ENCODE results near the gene SEMA5A.

The SEMA5A gene

GRCh38 chr5:9194509-9194908 lies 351.4 kb downstream of the SEMA5A start:
- no peak for DNase-seq

DNA sequence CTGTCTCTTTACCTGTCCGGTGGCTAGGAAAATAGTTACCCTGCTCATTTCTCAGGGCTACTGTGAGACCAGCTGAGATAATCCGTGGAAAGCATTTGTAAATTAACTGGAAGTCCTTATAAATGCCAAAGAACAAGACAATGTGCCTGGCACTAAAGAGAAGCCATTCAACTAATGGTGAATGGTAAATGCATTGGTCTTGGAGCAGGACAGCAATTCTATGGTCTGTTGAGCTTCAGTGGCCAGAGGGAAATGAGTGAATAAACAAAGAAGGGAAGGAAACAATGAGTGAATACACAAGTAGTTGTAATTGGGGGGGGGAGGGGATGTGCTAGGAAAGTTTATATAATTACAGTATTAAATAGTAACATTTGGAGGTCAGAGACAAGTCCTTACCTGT lies 353.6 kb downstream of the SEMA5A start:
- no peak for DNase-seq

GRCh38 chr5:9189681-9190080 lies 356.2 kb downstream of the SEMA5A start:
- no peak for DNase-seq

DNA sequence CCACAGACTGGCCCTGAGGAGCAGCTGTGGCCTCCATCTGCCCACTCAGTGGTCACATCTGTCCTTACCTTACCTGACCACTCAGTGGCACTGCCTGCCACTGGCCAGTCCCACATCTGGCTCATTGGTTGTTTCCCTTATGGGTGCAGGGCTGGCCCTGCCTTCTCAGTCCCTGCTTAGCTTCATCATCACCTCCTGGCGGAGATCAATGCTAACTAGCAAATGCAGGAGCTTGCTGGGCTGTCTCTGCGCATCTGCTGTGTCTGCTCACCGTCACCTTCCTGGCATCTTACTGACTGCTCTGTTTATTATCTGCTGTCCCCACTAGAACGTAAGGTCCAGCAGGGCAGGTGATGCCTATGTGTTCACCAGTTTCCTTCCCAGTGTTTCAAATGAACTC lies 356.9 kb downstream of the SEMA5A start:
- no peak for DNase-seq

GRCh38 chr5:9188131-9188530 lies 357.7 kb downstream of the SEMA5A start:
- DNase-seq, result no peak

- DNase-seq, result no peak
These were observed 358.3 kb downstream of the SEMA5A start for GRCh38 chr5:9187614-9188013.

GRCh38 chr5:9186069-9186468 lies 359.8 kb downstream of the SEMA5A start:
- DNase-seq, result no peak

DNA sequence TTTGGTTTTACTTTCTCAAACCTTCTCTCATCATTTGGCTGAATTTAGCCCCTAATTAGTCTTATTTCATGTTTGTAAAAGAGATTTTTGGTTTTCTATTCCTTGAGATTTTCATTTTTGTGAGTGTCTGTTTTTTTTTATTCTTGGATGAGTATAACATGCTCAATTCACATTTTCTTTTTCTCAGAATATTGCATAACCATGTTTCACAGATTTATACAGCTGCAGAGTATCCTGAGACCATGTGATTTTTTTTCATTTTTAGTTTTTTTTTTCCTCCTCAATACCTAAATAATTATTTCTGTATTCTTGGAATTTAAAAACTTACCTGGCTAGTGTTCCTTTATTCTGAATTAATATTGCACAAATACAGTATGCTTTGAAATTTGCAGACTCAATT lies 361.9 kb downstream of the SEMA5A start:
- no peak for DNase-seq

GRCh38 chr5:9182899-9183695 lies 362.8 kb downstream of the SEMA5A start:
- no peak for DNase-seq

GRCh38 chr5:9176641-9177040 lies 369.2 kb downstream of the SEMA5A start:
- DNase-seq, result no peak

- no peak for DNase-seq
These were observed 371.4 kb downstream of the SEMA5A start for GRCh38 chr5:9174446-9174845.

DNA sequence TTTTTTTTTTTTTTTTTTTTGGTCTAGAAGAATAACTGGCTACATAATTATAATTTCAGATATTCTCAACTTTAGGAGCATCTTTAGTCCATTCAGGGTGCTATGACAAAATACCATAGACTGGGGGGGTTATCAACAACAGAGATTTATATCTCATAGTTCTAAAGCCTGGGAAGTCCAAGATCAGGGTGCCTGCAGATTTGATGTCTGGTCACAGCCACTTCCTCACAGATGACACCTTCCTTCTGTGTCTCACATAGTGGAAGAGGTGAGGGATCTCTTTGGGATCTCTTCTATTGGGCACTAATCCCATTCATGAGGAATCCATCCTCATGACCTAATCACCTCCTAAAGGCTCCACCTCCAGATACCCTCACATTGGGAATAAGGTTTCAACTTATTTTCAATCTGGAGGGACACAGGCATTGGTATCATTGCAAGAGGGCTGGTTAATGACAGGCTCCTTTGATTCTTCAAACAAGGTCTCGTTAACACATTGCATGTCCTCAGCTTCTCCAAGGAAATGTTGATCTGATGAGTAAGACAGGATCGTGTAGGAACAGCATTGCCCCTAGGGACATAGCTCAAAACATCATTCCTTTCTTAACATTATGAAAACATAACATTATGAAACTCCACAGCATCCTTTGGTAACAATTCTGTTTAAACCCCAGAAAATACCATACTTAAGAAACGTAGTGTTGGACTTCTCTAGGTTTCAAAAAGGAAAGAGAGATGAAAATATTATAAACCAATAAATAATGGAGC lies 372.4 kb downstream of the SEMA5A start:
- no peak for DNase-seq

GRCh38 chr5:9170026-9170425 lies 375.8 kb downstream of the SEMA5A start:
- no peak for DNase-seq

DNA sequence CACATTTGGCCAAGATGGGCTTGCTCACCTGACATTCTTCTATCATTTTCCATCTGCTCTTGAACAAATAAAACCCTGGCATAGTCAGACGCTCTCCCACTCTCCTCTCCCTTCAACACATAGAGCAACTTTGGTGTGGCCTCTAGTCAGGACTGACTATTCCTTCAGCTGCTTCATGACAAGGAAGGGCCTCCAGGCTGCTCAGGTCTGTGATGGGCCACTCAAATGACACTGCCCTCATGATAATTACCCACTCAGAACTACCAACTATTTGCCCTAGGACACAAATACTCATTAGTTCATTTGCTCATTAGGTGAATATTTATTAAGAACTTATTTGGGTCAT lies 376.3 kb downstream of the SEMA5A start:
- no peak for DNase-seq

- DNase-seq, result no peak
These were observed 376.9 kb downstream of the SEMA5A start for GRCh38 chr5:9168791-9169556.

DNA sequence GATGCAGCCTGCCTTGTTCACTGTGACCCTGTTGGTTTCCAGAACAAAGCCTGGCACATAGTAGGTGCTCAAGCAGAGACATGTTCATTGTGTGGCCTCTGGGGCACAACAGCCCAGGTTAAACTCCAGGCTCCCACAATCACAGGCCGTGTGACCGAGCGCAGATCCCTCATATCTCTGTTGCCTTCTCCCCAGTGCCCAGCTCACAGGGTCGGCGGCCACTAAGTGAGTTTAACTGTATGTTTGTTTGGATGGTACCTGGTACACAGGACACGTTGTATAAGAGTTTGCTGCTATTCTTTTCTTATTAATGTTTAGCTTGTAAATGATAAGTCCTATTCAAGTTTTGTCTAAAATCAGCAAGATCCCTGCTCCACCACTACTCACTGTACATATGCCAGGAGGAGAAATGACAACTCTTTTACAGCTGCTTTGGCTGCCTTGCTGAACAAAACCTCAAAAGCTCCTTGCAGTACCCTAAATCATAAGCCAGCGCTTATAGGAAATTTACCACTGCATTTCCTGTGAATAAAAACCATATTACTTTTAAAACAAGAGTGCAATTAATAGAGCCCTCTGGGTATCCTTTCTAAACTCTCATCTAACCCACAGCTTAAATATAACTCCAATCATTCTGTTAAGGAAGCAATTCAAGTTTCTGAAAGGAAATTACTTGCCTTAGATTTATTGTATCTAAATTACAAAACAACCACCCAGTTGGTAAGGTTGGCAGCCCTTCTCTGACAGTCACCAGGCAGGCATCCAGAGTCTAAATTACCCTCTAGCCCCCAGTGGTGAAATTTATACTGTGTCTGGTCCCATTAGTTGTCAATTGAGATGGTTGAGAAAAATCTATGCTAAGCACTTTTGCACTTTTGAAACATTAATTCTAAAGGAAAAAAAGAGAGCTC lies 379.4 kb downstream of the SEMA5A start:
- no peak for DNase-seq

- no peak for DNase-seq
These were observed 380.3 kb downstream of the SEMA5A start for GRCh38 chr5:9165546-9165945.

GRCh38 chr5:9160747-9161146 lies 385.1 kb downstream of the SEMA5A start:
- DNase-seq, result no peak

DNA sequence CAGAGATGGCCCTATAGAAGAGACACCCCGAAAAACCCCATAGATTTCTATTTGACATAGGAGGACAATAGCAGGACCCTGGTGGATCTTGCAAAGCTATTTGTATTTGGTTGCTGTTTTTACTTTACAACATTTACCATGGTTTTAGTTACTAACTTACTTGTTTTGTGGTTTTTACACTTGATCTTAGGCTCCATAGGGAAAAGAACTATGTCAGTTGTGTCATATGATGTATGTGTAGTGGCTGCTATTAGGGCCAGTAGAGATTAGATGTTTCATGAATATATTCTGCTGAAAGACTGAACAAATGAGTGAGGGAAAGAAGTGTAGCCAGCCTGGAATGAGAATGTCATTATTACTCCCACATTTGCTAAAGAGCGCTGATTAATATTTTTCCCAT lies 388.1 kb downstream of the SEMA5A start:
- no peak for DNase-seq

- DNase-seq, result no peak
These were observed 388.9 kb downstream of the SEMA5A start for GRCh38 chr5:9157020-9157419.

GRCh38 chr5:9156282-9156681 lies 389.6 kb downstream of the SEMA5A start:
- no peak for DNase-seq

GRCh38 chr5:9151684-9152427 lies 394.0 kb downstream of the SEMA5A start:
- DNase-seq, result no peak
